ENCODE data around the gene SLC1A1.

SLC1A1 gene

GRCh38 chr9:4489919-4490704, at the start of gene SLC1A1:
TSS of gene SLC1A1 (plus strand) at chr9:4490468. CDS start at chr9:4490680, 212 bp downstream.
- DNase-seq (ENCODE audit: low spot score) = peak; percentile 81

- DNase-seq (ENCODE audit: low spot score) = no peak
Observed at GRCh38 chr9:4442806-4443205, 47.5 kb upstream of the SLC1A1 start.

- no peak for DNase-seq (ENCODE audit: low spot score)
Observed at GRCh38 chr9:4443439-4443838, 46.8 kb upstream of the SLC1A1 start.

- no peak for DNase-seq (ENCODE audit: low spot score)
Observed at GRCh38 chr9:4461437-4461836, 28.8 kb upstream of the SLC1A1 start.

GRCh38 chr9:4463824-4464223, 26.4 kb upstream of the SLC1A1 start:
- no peak for DNase-seq (ENCODE audit: low spot score)

- DNase-seq (ENCODE audit: low spot score) = no peak
Observed at GRCh38 chr9:4464911-4465513, 25.3 kb upstream of the SLC1A1 start.

- DNase-seq (ENCODE audit: low spot score) = no peak
Observed at GRCh38 chr9:4465910-4466309, 24.4 kb upstream of the SLC1A1 start.

GRCh38 chr9:4475301-4475700, 15.0 kb upstream of the SLC1A1 start:
- no peak for DNase-seq (ENCODE audit: low spot score)

GRCh38 chr9:4486176-4486575, 4.1 kb upstream of the SLC1A1 start:
- no peak for DNase-seq (ENCODE audit: low spot score)

- DNase-seq (ENCODE audit: low spot score) = peak; percentile 61
Observed at GRCh38 chr9:4489562-4489918, 728 bp upstream of the SLC1A1 start.

GRCh38 chr9:4490705-4491625, 697 bp downstream of the SLC1A1 start:
- DNase-seq (ENCODE audit: low spot score) = peak; percentile 37

- no peak for DNase-seq (ENCODE audit: low spot score)
Observed at GRCh38 chr9:4491626-4491975, 1.3 kb downstream of the SLC1A1 start.

- no peak for DNase-seq (ENCODE audit: low spot score)
Observed at GRCh38 chr9:4494332-4494731, 4.1 kb downstream of the SLC1A1 start.

GRCh38 chr9:4494806-4495205, 4.5 kb downstream of the SLC1A1 start:
- no peak for DNase-seq (ENCODE audit: low spot score)

- DNase-seq (ENCODE audit: low spot score) = no peak
Observed at GRCh38 chr9:4495537-4495936, 5.3 kb downstream of the SLC1A1 start.

- no peak for DNase-seq (ENCODE audit: low spot score)
Observed at GRCh38 chr9:4496497-4496896, 6.2 kb downstream of the SLC1A1 start.

- no peak for DNase-seq (ENCODE audit: low spot score)
Observed at GRCh38 chr9:4497395-4497794, 7.1 kb downstream of the SLC1A1 start.

- DNase-seq (ENCODE audit: low spot score) = peak; percentile 54
Observed at GRCh38 chr9:4497855-4498254, 7.6 kb downstream of the SLC1A1 start.

- DNase-seq (ENCODE audit: low spot score) = no peak
Observed at GRCh38 chr9:4499917-4500316, 9.6 kb downstream of the SLC1A1 start.

- DNase-seq (ENCODE audit: low spot score) = no peak
Observed at GRCh38 chr9:4501147-4501507, 10.9 kb downstream of the SLC1A1 start.

- DNase-seq (ENCODE audit: low spot score) = no peak
Observed at GRCh38 chr9:4502444-4502843, 12.2 kb downstream of the SLC1A1 start.

GRCh38 chr9:4503103-4503502, 12.8 kb downstream of the SLC1A1 start:
- DNase-seq (ENCODE audit: low spot score) = no peak

GRCh38 chr9:4504250-4504649, 14.0 kb downstream of the SLC1A1 start:
- DNase-seq (ENCODE audit: low spot score) = no peak
